HG02623 (cell line): ENCODE measurements around the gene GABPA.
A peak's percentile ranks its signal among the peaks of the same experiment; 100 is the strongest.
"Not testable (repeated sequence)": the region's sequence is repeated elsewhere in the genome, so short reads cannot be mapped to it uniquely, and the experiment has no call there.

Experiments
- ATAC-seq: cut with Tn5 transposase; IDR thresholded peaks from one replicate; pipeline ENCODE4 v1.9.1; 2021; ENCODE audit warnings: moderate library complexity; ENCODE audit not compliant: unreplicated experiment

GABPA gene

DNA sequence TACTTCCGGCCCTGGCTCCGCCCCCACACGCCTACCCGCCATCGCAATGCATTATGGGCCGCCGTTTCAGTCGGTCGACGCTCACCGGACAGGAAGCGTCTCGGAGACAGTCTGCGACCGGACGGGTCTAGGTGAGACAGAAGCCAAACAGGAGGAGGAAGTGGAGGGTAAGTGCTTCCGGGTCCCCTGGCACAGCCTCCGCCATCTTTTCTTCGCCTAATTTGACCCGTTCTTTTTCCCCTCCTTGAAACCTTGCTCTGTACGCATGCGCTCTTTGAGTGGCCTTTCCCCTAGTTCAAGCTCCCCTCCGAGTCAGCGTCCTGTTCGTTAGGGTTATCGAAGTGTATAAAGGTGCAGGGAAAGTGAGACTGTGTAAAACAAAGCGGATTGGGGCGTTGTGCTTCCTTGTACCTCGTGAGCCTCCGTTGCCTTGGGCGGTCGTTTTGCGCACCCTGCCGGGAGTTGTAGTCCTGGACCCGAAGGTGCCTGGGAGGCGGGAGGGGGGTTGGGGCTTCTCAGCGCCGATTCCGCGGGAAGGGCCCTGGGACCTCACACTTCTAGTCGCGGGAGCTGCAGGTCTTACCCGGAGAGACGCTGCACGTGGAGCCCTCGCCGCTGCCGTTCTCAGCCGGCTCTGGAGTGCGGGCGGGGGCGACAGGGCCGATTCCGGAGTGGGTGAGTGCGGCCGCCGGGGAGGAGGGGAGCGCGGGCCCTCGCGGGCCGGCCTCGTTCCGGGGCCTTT, at the start of gene GABPA, which contains the start of gene ATP5PF:
TSS of gene GABPA (plus strand) at position 69 of the 742 bp plus-strand sequence. CDS start 6,627 bp downstream, outside the sequence.
TSS of gene ATP5PF (minus strand) at position 1 of the 742 bp plus-strand sequence. CDS start 5,110 bp downstream, outside the sequence.
- peak; percentile 83 for ATAC-seq

- ATAC-seq, result no peak
Observed at GRCh38 chr21:25687787-25688186, 47.0 kb upstream of the GABPA start.

- no peak for ATAC-seq
Observed at GRCh38 chr21:25688275-25689155, 46.3 kb upstream of the GABPA start.

DNA sequence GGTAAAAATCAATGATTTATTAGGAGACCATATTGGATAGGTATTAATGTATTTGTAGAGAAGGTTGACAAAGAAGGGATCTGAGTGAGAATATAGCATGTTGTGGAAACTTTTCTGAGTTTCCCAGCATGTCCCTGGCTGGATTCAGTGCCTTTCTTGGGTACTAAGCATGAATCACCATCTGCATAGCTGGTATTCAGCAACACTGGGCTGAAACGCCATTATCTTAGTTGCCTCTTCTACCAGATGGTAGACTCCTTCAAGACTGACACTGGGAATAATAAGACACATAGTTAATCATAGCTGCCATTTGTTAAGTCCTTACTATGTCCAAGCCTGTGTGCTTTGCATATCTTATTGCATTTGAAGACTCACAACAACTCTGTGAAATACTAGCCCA, 45.5 kb upstream of the GABPA start:
- no peak for ATAC-seq

- no peak for ATAC-seq
Observed at GRCh38 chr21:25691976-25692375, 42.8 kb upstream of the GABPA start.

DNA sequence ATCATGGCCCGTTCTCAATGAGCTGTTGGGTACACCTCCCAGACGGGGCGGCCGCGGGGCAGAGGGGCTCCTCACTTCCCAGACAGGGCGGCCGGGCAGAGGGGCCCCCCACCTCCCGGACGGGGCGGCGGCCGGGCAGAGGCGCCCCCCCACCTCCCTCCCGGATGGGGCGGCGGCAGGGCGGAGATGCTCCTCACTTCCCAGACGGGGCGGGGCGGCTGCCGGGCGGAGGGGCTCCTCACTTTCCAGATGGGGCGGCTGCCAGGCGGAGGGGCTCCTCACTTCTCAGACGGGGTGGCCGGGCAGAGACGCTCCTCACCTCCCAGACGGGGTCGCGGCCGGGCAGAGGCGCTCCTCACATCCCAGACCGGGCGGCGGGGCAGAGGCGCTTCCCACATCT, 39.3 kb upstream of the GABPA start:
- ATAC-seq, result not testable (repeated sequence)

- no peak for ATAC-seq
Observed at GRCh38 chr21:25700741-25701140, 34.0 kb upstream of the GABPA start.

DNA sequence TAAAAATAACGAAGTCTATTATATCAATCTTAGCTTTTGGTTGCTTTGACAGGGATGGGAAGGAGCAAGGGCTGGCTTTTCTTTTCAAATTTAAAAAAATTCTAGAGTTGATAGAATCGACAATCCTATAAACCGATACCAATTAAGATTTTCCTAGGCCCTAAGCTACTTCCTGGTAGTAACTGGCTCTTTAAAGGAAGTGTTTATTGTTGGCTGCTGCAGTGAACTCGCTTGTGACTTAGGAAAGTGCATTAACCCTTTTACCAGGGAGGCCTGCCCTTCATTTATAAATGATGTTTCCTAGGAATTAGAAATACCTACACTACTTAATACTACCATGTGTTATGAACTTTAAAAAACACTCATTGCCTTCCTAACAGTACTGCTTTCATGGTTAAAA, 33.2 kb upstream of the GABPA start:
- ATAC-seq, result no peak

GRCh38 chr21:25708467-25709065, 26.2 kb upstream of the GABPA start:
- peak; percentile 48 for ATAC-seq

- ATAC-seq, result no peak
Observed at GRCh38 chr21:25709684-25710265, 25.0 kb upstream of the GABPA start.

DNA sequence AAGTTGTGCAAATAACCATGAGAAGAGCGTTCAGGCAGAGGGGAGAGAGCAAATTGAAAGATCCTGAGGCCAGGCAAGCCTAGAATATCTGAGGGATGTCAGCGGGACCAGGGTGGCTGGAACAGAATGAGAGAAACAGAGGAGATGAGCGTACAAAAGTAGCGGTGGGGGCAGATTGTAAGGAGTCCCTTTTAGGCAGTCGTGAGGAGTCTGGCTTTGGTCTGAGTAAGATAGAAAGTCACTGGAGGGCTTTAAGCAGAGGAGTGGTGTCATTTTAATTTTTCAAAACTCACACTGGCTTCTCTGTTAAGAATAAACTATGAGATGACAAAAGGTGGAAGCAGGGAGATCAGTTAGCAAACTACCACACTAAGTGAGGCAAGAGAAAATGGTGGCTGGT, 24.2 kb upstream of the GABPA start:
- ATAC-seq, result no peak

GRCh38 chr21:25714066-25714465, 20.7 kb upstream of the GABPA start:
- ATAC-seq, result not testable (repeated sequence)

GRCh38 chr21:25717491-25718147, 17.2 kb upstream of the GABPA start:
- no peak for ATAC-seq

GRCh38 chr21:25721987-25722386, 12.8 kb upstream of the GABPA start:
- no peak for ATAC-seq

DNA sequence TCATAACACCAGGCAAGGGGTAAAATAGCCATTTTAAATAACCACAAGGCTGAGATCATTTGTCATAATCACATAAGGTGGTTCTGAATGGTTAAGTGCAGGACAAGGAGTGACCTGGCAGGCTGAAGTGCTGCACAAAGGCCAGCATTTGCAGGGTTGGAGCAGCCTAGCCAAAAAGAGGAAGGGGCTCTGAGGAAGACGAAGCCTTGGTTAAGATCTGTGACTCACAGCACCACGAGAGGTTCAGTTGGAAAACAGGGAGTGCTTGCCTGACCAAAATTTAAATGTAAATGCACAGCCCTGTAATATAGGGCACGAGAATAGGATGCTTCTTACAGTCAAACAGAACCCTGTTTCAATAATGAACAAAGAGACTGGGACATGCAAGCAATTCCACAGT, 12.1 kb upstream of the GABPA start:
- ATAC-seq, result no peak

GRCh38 chr21:25732091-25732760, 2.5 kb upstream of the GABPA start:
- no peak for ATAC-seq

- no peak for ATAC-seq
Observed at GRCh38 chr21:25733859-25734653, 716 bp upstream of the GABPA start.

GRCh38 chr21:25734654-25734903, 193 bp upstream of the GABPA start:
- no peak for ATAC-seq
